Right kidney (tissue), 1 donor: ENCODE data around the gene RAET1E.
"Not testable (repeated sequence)": the region's sequence is repeated elsewhere in the genome, so short reads cannot be mapped to it uniquely, and the experiment has no call there.

ENCODE experiments used
- DNase-seq: peaks from one replicate; pipeline ENCODE4 v3.0.0-alpha.2; 2016

The RAET1E gene

GRCh38 chr6:149861603-149862423 is 36.1 kb downstream of the RAET1E start:
- no peak for DNase-seq

GRCh38 chr6:149860834-149861602 is 36.9 kb downstream of the RAET1E start:
- DNase-seq = no peak

GRCh38 chr6:149860513-149860833 is 37.4 kb downstream of the RAET1E start:
- DNase-seq = no peak

- no peak for DNase-seq
These were observed 38.0 kb downstream of the RAET1E start for GRCh38 chr6:149859938-149860337.

DNA sequence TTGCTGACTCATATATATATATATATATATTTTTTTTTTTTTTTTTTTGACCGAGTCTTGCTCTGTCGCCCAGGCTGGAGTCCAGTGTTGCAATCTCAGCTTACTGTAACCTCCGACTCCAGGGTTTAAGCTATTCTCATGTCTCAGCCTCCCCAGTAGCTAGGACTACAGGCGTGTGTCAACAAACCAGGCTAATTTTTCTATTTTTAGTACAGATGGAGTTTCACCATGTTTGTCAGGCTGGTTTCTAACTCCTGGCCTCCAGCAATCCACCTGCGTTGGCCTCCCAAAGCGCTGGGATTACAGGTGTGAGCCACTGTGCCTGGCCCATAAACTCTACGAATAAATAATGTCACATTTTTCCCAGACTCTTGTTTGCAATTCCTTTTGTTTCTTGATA is 38.5 kb downstream of the RAET1E start:
- no peak for DNase-seq

GRCh38 chr6:149857541-149857940 is 40.4 kb downstream of the RAET1E start:
- no peak for DNase-seq

DNA sequence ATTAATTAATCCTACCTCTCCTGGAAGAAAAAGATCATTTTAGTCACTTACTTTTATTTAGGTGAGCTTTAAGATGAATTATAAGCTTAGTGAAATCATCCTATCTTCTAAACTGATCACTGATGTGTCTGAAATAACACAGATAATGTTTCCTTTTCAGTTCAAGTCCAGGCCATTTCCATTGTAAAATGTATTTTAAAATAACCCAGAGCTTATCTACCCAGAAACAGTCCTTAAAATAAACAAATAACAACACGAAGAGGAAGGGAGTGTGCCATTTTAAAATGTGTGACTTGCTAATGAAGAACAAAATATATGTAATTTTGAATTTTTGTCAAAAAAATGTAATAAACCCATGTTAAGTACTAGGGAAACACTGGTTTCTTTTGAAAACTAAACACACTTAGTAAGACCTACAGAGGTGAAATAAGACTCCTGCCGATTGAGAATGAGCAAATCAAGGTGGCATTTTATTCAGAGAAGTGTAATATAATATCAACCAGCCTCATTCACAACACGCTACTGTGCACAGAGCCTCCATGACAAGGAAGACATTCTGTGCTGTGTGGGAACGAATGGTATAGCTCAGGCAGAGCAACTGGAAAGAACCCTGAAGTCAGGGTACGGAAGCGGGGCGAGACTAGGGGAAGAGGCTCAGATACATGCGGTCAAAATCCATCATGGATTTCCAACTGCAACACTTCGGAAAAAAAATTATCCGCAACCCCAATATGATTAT is 41.5 kb downstream of the RAET1E start:
- no peak for DNase-seq

DNA sequence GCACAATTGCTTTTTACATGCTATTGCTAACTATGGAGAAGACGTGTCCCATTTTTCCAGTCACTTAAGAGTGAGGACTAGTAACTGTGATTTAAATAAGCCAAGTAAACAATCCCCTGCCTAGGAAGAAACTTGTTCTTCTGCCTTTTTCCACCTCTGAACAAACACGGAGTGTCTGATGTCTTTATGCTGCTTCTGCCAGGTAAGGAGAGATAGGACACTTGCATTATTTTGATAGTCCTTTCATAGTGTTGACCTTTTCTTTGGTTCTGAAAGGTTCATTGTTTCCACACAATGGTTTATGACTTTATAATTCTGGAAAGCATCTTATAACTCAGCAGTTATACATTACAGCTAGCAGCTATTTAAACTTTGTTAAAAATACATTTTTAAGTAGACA is 42.2 kb downstream of the RAET1E start:
- DNase-seq = no peak

DNA sequence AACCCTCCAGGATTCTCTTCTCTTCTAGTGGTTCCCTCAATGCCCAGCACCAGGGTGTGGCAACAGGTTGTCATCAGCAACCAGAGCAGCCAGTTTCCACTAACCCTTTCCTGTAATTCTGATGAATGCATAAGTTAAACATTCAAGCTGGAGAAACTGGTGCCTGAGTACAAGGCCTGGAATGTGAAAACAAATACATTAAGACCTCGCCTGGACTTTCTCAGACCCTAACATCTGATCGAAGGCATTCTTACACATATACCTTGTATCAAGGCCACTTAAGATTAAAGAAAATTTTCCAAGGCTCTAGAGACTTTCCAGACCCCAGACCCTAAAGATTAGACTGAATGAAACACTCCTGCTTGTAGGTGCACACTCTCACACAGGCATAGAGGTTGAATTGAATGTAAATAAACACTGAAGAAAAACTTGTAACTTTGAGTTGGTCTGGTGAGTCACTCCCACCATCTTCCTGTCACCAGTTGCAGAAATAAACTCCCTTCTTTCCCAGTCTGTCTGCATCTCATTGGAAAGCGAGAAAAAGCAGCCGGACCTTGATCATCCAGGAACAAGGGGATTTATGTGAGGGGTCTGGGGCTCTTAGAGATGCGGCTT is 42.8 kb downstream of the RAET1E start:
- no peak for DNase-seq

- DNase-seq = no peak
These were observed 43.4 kb downstream of the RAET1E start for GRCh38 chr6:149854532-149854931.

DNA sequence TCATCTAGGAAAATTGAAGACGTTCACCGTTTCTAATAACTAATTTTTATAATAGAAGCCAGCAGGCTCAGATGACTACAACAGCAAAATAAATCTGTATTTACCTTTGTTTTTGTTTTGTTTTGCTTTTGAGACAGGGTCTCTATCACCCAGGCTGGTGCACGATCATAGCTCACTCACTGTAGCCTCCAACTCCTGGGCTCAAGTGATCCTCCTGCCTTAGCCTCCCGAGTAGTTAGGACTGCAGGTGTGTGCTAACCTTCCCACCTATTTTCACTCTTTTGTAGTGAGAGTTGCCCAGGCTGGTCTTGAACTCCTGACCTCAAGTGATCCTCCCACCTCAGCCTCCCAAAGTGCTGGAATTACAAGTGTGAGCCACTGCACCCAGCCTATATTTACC is 43.9 kb downstream of the RAET1E start:
- not testable (repeated sequence) for DNase-seq

DNA sequence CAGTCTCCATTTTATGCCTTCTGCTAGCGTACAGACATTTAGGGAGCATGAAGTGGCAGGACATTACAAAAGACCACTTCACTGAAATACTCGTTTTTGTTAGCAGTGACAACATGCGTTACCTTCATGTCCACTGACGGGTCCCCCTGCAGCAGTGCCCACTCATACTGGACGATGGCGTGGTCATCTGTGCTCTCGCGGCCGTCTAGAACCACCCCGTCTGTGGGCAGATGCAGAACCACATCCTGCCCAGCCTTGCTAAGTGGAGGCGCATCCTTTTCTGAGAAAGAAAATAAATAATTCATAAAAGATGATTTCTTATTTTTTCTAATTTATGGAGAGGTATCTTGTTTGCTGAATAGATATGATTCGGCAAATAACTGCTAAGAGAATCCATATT is 45.0 kb downstream of the RAET1E start:
- no peak for DNase-seq

GRCh38 chr6:149852180-149852579 is 45.7 kb downstream of the RAET1E start:
- no peak for DNase-seq

- no peak for DNase-seq
These were observed 46.3 kb downstream of the RAET1E start for GRCh38 chr6:149851461-149852110.

DNA sequence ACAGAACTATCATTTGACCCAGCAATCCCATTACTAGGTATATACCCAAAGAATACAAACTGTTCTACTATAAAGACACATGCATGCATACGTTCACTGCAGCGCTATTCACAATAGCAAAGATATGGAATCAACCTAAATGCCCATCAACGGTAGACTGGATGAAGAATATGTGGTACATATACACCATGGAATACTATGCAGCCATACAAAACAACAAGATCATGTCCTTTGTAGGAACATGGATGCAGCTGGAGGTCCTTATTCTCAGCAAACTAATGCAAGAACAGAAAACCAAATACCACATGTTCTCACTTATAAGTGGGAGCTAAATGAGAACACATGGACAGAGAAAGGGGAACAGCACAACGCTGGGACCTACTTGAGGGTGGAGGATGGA is 49.6 kb downstream of the RAET1E start:
- not testable (repeated sequence) for DNase-seq
